CD4-positive, alpha-beta T cell treated with Interleukin-4 for 1 hour (primary cell): ENCODE measurements around the gene PLPPR3.

Source experiments
- DNase-seq, 2 donors: peaks; one replicate each; pipeline ENCODE4 v3.0.0-alpha.2; 2020 to 2022

PLPPR3 gene

DNA sequence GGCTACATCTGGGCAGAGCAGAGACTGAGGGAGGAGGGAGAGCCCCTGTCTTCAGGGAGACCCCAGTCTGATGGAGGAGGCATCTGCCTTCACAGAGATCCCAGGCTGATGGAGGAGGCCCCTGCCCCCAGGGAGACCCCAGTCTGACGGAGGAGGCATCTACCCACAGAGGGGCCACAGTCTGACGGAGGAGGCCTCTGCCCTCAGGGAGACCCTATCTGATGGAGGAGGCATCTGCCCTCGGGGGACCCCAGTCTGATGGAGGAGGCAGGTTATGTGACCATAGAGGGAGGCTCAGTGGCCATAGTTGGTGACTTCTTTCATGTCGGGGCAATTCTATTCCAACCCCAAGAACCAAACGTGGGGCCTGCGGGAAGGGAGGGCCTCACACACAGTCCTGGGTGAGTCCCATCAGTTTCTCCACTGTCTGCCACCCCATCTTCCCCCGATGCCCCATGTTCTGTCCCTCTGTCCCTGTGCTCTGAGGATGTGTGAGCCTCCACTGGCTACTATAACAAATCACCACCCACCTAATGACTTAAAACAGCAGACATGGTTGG lies 56.5 kb downstream of the PLPPR3 start:
- DNase-seq, result no peak

DNA sequence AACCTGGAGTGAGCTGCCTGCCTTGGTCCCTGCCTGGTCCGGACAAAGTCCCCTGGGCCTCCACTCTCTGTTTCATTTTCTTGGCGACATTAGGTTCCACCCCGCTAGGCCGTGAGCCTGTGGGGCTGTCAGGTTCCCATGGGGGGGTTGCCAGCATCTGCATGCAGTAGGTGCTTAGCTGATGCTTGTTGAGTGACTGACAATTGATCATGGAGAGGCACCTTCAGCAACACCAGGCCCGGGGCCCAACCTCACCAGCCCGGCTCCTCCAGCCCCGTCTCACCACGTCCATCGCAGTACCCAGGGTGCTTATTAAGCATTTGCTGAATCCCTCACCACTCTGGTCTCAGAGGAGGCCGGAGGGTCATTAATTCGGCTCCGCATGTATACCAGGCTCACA lies 57.5 kb downstream of the PLPPR3 start:
- no peak for DNase-seq

DNA sequence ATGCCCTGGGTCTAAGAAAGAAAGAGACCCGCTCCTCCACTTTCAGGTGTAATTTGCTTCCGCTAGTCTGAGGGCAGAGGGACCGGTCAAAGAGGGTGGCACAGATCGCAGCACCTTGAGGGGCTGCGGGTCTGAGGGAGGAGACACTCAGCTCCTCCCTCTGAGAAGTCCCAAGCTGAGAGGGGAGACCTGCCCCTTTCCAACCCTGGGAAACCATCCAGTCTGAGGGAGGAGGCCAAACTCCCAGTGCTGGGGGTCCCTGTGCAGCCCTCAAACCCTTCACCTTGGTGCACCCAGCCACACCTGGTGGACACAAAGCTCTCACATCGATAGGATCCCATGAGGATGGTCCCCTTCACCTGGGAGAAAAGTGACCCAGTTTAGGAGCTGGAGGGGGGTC lies 57.9 kb downstream of the PLPPR3 start:
- no peak for DNase-seq

DNA sequence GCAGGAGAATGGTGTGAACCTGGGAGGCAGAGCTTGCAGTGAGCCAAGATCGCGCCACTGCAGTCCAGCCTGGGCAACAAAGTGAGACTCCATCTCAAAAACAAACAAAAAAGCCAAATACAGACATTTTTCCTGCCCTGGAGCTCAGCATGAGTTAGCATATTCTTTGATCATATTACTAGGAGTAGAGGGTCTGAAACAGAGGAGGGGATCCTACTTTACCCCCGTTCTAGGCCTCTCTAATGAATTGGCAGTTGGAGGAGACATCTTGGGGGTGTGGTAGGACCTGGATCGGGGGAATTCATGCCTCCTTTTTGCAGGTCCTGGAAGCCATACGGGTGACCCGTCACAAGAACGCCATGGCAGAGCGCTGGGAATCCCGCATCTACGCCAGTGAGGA lies 58.6 kb downstream of the PLPPR3 start:
- DNase-seq, result no peak
